Tibial artery (tissue), 4 donors: ENCODE measurements around the gene UST.

ENCODE experiments used
- DNase-seq, 2 donors: peaks; one replicate each; pipeline ENCODE4 v3.0.0-alpha.2; 2019
- H3K27ac ChIP-seq, 2 donors: fragments of 200-600 bp; sonication (generic) in 1 of 2; 1 replicate in 1 of 2; 2 replicates in 1 of 2; pipeline ENCODE4 v1.5.1; 2018 to 2019; ENCODE audit warnings: mild to moderate bottlenecking in 1 of 2
- H3K27me3 ChIP-seq, 2 donors: fragments of 200-600 bp; sonication (generic) in 1 of 2; one replicate each; pipeline versions ENCODE4 v1.5.1 to v1.6.0; 2016 to 2019
- H3K36me3 ChIP-seq, 3 donors: fragments of 200-600 bp; sonication (generic) in 2 of 3; one replicate each; pipeline ENCODE4 v1.5.1; 2016 to 2019; ENCODE audit warnings: mild to moderate bottlenecking in 2 of 3
- H3K4me1 ChIP-seq, 4 donors: fragments of 200-600 bp; sonication (generic) in 2 of 4; 1 replicate in 3 of 4; 2 replicates in 1 of 4; pipeline ENCODE4 v1.5.1; 2016 to 2019
- H3K4me3 ChIP-seq, 2 donors: fragments of 200-600 bp; sonication (generic) in 1 of 2; 1 replicate in 1 of 2; 2 replicates in 1 of 2; pipeline ENCODE4 v1.5.1; 2018 to 2019; ENCODE audit warnings: mild to moderate bottlenecking in 2 of 2
- H3K9me3 ChIP-seq, 3 donors: fragments of 200-600 bp; sonication (generic) in 1 of 3; one replicate each; pipeline ENCODE4 v1.5.1; 2016 to 2019
- intact Hi-C: fragments of 100-400 bp; cut with DNase I; formaldehyde crosslinking; loops from one replicate; pipeline ENCODE4 v1.15.0; 2023; ENCODE audit warnings: low total_unique reads
- TF ChIP-seq, protein P1 (sequence below), 2 experiments: fragments of 200-600 bp in 1 of 2; fragments of 450-650 bp in 1 of 2; IDR thresholded peaks; one replicate each; pipeline ENCODE4 v1.5.1; 2017 to 2019; ENCODE audit warnings: antibody characterized with exemption in 2 of 2, mild to moderate bottlenecking in 1 of 2, moderate library complexity in 1 of 2

The UST gene

DNA sequence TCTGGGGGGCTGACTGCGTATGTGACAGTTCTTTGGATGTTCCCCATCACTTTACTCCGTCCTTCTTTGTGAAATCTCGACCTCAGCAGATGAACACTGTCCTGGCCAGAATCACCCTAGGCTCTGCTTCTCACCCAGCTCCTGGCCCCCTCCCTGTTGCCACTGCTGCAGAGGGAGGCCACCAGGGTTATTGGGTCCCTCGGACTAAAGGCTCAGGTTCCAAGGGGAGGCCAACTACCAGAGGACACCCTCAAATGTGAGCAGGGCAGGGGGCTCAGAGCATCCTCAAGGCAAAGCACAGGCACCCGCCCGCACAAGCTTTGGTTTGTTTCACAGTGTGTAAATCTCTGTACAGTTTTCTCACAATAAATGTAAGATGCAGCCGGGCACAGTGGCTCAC lies 269.9 kb downstream of the UST start:
- TF ChIP-seq, protein P1, sequence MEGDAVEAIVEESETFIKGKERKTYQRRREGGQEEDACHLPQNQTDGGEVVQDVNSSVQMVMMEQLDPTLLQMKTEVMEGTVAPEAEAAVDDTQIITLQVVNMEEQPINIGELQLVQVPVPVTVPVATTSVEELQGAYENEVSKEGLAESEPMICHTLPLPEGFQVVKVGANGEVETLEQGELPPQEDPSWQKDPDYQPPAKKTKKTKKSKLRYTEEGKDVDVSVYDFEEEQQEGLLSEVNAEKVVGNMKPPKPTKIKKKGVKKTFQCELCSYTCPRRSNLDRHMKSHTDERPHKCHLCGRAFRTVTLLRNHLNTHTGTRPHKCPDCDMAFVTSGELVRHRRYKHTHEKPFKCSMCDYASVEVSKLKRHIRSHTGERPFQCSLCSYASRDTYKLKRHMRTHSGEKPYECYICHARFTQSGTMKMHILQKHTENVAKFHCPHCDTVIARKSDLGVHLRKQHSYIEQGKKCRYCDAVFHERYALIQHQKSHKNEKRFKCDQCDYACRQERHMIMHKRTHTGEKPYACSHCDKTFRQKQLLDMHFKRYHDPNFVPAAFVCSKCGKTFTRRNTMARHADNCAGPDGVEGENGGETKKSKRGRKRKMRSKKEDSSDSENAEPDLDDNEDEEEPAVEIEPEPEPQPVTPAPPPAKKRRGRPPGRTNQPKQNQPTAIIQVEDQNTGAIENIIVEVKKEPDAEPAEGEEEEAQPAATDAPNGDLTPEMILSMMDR (IDR thresholded peaks at IDR 0.05): no peak
- intact Hi-C loops: no loop called here
- peaks cover 0 to 4% (median 0%) of the 10 kb centered on the region in 3 donors for H3K36me3 ChIP-seq
- H3K4me3 ChIP-seq: no peak overlapping the region
- no peaks in the 10 kb centered on the region for H3K4me1 ChIP-seq
- H3K9me3 ChIP-seq: no peaks in the 10 kb centered on the region
- H3K27ac ChIP-seq: no peak overlapping the region
- no peaks in the 10 kb centered on the region for H3K27me3 ChIP-seq
- no peak for DNase-seq

DNA sequence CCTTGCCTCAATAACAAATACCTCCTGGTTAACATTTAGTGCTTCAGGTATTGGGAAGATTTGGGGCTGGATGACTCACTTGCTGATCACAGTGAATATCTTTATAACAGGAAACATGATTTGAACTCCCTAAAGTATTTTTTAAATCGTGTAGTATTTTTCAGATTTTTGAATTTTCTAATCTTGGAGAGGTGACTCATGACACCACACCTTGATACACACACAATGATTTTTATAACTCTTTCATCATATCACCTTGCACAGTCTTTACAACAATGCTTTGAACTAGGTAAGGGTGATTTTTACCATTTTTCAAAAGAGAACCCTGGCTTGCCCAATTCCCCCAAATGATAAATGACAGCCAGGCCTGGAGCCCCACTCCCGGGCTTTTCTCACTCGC lies 273.5 kb downstream of the UST start:
- Histone ChIP-seq H3K27ac (no peak overlapping the region), H3K9me3 (no peaks in the 10 kb centered on the region), H3K27me3 (no peaks in the 10 kb centered on the region), H3K4me1 (no peaks in the 10 kb centered on the region), H3K4me3 (no peak overlapping the region), H3K36me3 (peaks cover 0 to 20% (median 0%) of the 10 kb centered on the region in 3 donors)
- DNase-seq: no peak
- intact Hi-C loops: loop anchor here (10.0 kb wide), 1 partner anchor 494 kb away; no protein-coding TSS in a partner anchor
- TF ChIP-seq, protein P1 (IDR thresholded peaks at IDR 0.05): no peak

DNA sequence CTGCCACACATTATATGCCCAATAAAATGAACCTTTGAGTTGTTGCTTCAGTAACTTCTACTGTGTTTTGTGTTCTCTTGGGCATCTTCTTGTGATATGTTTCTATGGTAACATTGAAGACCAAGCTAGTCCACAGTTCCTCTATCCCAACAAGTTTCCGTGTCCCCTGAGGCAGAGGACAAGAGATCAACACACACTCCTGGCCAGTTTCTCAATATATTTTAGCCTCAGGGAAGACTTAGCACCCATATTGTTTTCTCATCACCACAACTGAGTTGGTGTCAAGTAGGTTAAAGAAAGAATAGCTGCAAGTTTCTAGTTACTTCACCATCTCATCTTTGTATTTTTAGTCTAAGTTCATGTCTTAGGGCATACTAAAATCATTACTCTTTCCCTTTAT lies 277.5 kb downstream of the UST start:
- TF ChIP-seq, protein P1 (IDR thresholded peaks at IDR 0.05): no peak
- no peak for DNase-seq
- intact Hi-C loops: loop anchor here (10.0 kb wide), 1 partner anchor 490 kb away; no protein-coding TSS in a partner anchor

DNA sequence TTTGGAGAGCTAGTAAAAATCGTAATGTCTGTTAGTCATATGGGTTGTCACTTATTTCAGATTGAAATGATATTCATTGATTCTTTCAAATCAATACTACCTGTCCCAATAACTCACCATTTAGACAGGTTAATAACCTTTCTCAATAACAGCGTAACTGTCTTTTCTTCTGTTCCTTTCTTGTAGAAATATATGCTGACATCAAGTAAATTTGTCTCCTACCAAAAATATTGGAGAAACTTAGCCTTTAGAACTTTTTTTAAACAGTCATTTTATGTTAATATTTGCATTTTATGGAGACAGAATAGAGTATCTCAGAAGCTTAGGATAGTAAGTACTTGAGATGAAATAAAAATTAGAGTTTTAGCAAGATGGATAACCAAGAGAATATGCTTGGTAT lies 278.2 kb downstream of the UST start:
- H3K27me3 ChIP-seq: no peaks in the 10 kb centered on the region
- intact Hi-C loops: loop anchor here (10.0 kb wide), 1 partner anchor 490 kb away; no protein-coding TSS in a partner anchor
- no peaks in the 10 kb centered on the region for H3K9me3 ChIP-seq
- H3K27ac ChIP-seq: no peak overlapping the region
- no peak overlapping the region for H3K4me3 ChIP-seq
- H3K36me3 ChIP-seq: peaks cover 0 to 20% (median 0%) of the 10 kb centered on the region in 3 donors
- TF ChIP-seq, protein P1 (IDR thresholded peaks at IDR 0.05): no peak
- H3K4me1 ChIP-seq: peaks cover 0 to 3% (median 0%) of the 10 kb centered on the region in 4 donors
- no peak for DNase-seq

More for the DNA sequence above, 277.5 kb downstream of the UST start:
- Histone ChIP-seq H3K27ac (no peak overlapping the region), H3K9me3 (no peaks in the 10 kb centered on the region), H3K4me3 (no peak overlapping the region), H3K4me1 (peaks cover 0 to 3% (median 0%) of the 10 kb centered on the region in 4 donors), H3K27me3 (no peaks in the 10 kb centered on the region), H3K36me3 (peaks cover 0 to 20% (median 0%) of the 10 kb centered on the region in 3 donors)

DNA sequence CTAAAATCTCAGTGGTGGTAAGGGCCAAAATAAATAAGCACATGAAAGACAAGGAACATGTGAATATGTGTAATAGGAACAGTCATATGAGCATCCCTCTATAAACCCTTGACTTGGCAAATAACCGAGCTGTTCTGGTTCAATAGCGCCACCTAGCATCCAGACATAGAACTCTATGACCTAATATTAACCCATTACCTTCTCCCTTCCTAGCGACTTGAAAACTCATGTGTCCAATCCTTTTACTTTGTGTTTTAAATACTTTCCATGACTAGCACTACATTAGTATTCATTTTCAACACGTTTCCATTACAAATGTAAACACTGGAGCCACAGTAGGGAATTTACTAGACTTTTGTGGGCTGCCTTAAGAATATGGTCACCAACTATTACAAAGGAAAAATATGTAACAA lies 279.7 kb downstream of the UST start:
- DNase-seq: no peak
- Histone ChIP-seq H3K4me3 (no peak overlapping the region), H3K27me3 (no peaks in the 10 kb centered on the region), H3K36me3 (peaks cover 0 to 17% (median 0%) of the 10 kb centered on the region in 3 donors), H3K4me1 (peaks cover 0 to 3% (median 0%) of the 10 kb centered on the region in 4 donors), H3K27ac (no peak overlapping the region), H3K9me3 (no peaks in the 10 kb centered on the region)
- intact Hi-C loops: loop anchor here (10.0 kb wide), 1 partner anchor 488 kb away; no protein-coding TSS in a partner anchor
- TF ChIP-seq, protein P1 (IDR thresholded peaks at IDR 0.05): peak; percentile 33 to 56
